SK-N-SH treated with all-trans-retinoic acid at 6 μM for 48 hours (cell line): Measurements from ENCODE around the gene CPXM2.

Source experiments
- ATAC-seq: fragments of 200-7000 bp; cut with Tn5 transposase; 3 replicates; pipeline ENCODE4 v1.9.1; 2020; ENCODE audit warnings: mild to moderate bottlenecking, moderate library complexity
- ARNTL ChIP-seq: fragments of 450-650 bp; formaldehyde crosslinking; IDR thresholded peaks from 2 replicates; pipeline ENCODE4 v1.5.0; 2020; ENCODE audit warnings: low read depth, mild to moderate bottlenecking, moderate library complexity, borderline replicate concordance
- BACH2 ChIP-seq: fragments of 250-450 bp; sonication (Bioruptor Pico); IDR thresholded peaks from 2 replicates; pipeline ENCODE4 v1.9.0; 2021; ENCODE audit warnings: mild to moderate bottlenecking, borderline replicate concordance
- CSDC2 ChIP-seq: fragments of 250-450 bp; sonication (Bioruptor Pico); IDR thresholded peaks from 2 replicates; pipeline ENCODE4 v1.5.0; 2020; ENCODE audit warnings: mild to moderate bottlenecking, moderate library complexity
- ESRRG ChIP-seq: fragments of 250-450 bp; sonication (Bioruptor Pico); IDR thresholded peaks from 2 replicates; pipeline ENCODE4 v1.6.1; 2021; ENCODE audit warnings: mild to moderate bottlenecking
- OSR1 ChIP-seq: fragments of 250-450 bp; sonication (Bioruptor Pico); IDR thresholded peaks from 2 replicates; pipeline ENCODE4 v1.8.0; 2022; ENCODE audit warnings: moderate library complexity, mild to moderate bottlenecking, inconsistent platforms
- PPARA ChIP-seq: fragments of 250-450 bp; sonication (Bioruptor Pico); IDR thresholded peaks from 2 replicates; pipeline ENCODE4 v1.5.0; 2020; ENCODE audit warnings: mild to moderate bottlenecking, borderline replicate concordance
- RARB ChIP-seq: fragments of 250-450 bp; sonication (Bioruptor Pico); IDR thresholded peaks from 2 replicates; pipeline ENCODE4 v1.8.0; 2021; ENCODE audit warnings: mild to moderate bottlenecking, moderate library complexity
- SNAI2 ChIP-seq: fragments of 250-450 bp; sonication (Bioruptor Pico); IDR thresholded peaks from 2 replicates; pipeline ENCODE4 v1.5.0; 2020; ENCODE audit warnings: mild to moderate bottlenecking, moderate library complexity
- TOX ChIP-seq: fragments of 250-450 bp; sonication (Bioruptor Pico); IDR thresholded peaks from 2 replicates; pipeline ENCODE4 v1.8.0; 2021; ENCODE audit warnings: mild to moderate bottlenecking, moderate library complexity, borderline replicate concordance
- ZC3H10 ChIP-seq: fragments of 250-450 bp; sonication (Bioruptor Pico); IDR thresholded peaks from 2 replicates; pipeline ENCODE4 v1.5.1; 2021; ENCODE audit warnings: mild to moderate bottlenecking, moderate library complexity
- ZFP3 ChIP-seq: fragments of 250-450 bp; sonication (Bioruptor Pico); IDR thresholded peaks from 2 replicates; pipeline ENCODE4 v1.5.0; 2020; ENCODE audit warnings: mild to moderate bottlenecking, moderate library complexity
- ZFP30 ChIP-seq: fragments of 450-650 bp; formaldehyde crosslinking; IDR thresholded peaks from 2 replicates; pipeline ENCODE4 v1.5.0; 2022; ENCODE audit warnings: mild to moderate bottlenecking, moderate library complexity
- ZNF565 ChIP-seq: fragments of 450-650 bp; formaldehyde crosslinking; conservative IDR thresholded peaks from 2 replicates; pipeline ENCODE4 v1.5.0; 2020; ENCODE audit warnings: low read depth, mild to moderate bottlenecking, moderate library complexity
- TF ChIP-seq, protein P1 (sequence below): fragments of 250-450 bp; sonication (Bioruptor Pico); IDR thresholded peaks from 2 replicates; pipeline ENCODE4 v1.8.0; 2021; ENCODE audit warnings: low read depth, mild to moderate bottlenecking, moderate library complexity, borderline replicate concordance
- TF ChIP-seq, protein P2 (sequence below): fragments of 250-450 bp; sonication (Bioruptor Pico); IDR thresholded peaks from 2 replicates; pipeline ENCODE4 v1.5.1; 2021; ENCODE audit warnings: mild to moderate bottlenecking, moderate library complexity
- TF ChIP-seq, protein P3 (sequence below): fragments of 250-450 bp; sonication (Bioruptor Pico); IDR thresholded peaks from 2 replicates; pipeline ENCODE4 v1.5.1; 2020; ENCODE audit warnings: low read depth, mild to moderate bottlenecking, moderate library complexity
- TF ChIP-seq, protein P4 (sequence below): fragments of 250-450 bp; sonication (Bioruptor Pico); IDR thresholded peaks from 2 replicates; pipeline ENCODE4 v1.8.0; 2020; ENCODE audit warnings: mild to moderate bottlenecking, moderate library complexity, borderline replicate concordance
- TF ChIP-seq, protein P5 (sequence below): fragments of 250-450 bp; sonication (Bioruptor Pico); IDR thresholded peaks from 2 replicates; pipeline ENCODE4 v1.5.0; 2020; ENCODE audit warnings: mild to moderate bottlenecking, moderate library complexity

CPXM2 gene

DNA sequence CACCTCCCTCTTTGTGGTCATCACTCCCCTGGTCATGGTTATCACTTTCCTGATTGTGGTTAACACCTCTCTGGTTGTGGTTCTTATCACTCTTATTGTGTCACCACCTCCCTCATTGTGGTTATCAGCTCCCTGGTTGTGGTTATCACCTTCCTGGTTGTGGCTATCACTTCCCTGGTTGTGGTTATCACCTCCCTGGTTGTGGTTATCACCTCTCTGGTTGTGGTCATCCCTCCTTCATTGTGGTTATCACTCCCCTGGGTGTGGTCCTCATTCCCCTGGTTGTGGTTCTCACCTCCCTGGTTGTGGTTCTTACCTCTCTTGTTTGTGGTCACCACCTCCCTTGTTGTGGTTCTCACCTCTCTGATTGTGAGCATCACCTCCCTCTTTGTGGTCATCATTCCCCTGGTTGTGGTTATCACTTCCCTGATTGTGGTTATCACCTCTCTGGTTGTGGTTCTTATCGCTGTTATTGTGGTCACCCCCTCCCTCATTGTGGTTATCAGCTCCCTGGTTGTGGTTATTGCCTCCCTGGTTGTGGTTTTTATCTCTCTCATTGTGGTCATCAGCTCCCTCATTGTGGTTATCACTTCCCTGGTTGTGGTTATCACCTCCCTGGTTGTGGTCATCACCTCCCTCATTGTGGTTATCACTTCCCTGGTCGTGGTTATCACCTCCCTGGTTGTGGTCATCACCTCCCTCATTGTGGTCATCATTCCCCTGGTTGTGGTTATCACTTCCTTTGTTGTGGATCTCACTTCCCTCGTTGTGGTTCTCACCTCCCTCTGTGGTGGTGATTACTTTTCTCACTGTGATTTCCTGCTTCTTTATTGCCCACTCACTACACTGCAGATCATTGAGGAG lies 118.7 kb downstream of the CPXM2 start:
- TF ChIP-seq BACH2 (CRISPR knock-in tag), result no peak
- TF ChIP-seq CSDC2 (CRISPR knock-in tag), result no peak
- no peak for TF ChIP-seq RARB (CRISPR knock-in tag)
- TF ChIP-seq, protein P1, sequence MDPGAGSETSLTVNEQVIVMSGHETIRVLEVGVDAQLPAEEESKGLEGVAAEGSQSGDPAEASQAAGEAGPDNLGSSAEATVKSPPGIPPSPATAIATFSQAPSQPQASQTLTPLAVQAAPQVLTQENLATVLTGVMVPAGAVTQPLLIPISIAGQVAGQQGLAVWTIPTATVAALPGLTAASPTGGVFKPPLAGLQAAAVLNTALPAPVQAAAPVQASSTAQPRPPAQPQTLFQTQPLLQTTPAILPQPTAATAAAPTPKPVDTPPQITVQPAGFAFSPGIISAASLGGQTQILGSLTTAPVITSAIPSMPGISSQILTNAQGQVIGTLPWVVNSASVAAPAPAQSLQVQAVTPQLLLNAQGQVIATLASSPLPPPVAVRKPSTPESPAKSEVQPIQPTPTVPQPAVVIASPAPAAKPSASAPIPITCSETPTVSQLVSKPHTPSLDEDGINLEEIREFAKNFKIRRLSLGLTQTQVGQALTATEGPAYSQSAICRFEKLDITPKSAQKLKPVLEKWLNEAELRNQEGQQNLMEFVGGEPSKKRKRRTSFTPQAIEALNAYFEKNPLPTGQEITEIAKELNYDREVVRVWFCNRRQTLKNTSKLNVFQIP (CRISPR knock-in tag), result no peak
- no peak for TF ChIP-seq ZFP3
- TF ChIP-seq, protein P2, sequence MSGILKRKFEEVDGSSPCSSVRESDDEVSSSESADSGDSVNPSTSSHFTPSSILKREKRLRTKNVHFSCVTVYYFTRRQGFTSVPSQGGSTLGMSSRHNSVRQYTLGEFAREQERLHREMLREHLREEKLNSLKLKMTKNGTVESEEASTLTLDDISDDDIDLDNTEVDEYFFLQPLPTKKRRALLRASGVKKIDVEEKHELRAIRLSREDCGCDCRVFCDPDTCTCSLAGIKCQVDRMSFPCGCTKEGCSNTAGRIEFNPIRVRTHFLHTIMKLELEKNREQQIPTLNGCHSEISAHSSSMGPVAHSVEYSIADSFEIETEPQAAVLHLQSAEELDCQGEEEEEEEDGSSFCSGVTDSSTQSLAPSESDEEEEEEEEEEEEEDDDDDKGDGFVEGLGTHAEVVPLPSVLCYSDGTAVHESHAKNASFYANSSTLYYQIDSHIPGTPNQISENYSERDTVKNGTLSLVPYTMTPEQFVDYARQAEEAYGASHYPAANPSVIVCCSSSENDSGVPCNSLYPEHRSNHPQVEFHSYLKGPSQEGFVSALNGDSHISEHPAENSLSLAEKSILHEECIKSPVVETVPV (CRISPR knock-in tag), result no peak
- TF ChIP-seq ZFP30 (CRISPR knock-in tag), result no peak
- TF ChIP-seq OSR1 (CRISPR knock-in tag), result no peak
- TF ChIP-seq TOX (CRISPR knock-in tag), result no peak
- TF ChIP-seq, protein P3, sequence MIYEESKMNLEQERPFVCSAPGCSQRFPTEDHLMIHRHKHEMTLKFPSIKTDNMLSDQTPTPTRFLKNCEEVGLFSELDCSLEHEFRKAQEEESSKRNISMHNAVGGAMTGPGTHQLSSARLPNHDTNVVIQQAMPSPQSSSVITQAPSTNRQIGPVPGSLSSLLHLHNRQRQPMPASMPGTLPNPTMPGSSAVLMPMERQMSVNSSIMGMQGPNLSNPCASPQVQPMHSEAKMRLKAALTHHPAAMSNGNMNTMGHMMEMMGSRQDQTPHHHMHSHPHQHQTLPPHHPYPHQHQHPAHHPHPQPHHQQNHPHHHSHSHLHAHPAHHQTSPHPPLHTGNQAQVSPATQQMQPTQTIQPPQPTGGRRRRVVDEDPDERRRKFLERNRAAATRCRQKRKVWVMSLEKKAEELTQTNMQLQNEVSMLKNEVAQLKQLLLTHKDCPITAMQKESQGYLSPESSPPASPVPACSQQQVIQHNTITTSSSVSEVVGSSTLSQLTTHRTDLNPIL (CRISPR knock-in tag), result no peak
- no peak for TF ChIP-seq SNAI2 (CRISPR knock-in tag)
- TF ChIP-seq, protein P4, sequence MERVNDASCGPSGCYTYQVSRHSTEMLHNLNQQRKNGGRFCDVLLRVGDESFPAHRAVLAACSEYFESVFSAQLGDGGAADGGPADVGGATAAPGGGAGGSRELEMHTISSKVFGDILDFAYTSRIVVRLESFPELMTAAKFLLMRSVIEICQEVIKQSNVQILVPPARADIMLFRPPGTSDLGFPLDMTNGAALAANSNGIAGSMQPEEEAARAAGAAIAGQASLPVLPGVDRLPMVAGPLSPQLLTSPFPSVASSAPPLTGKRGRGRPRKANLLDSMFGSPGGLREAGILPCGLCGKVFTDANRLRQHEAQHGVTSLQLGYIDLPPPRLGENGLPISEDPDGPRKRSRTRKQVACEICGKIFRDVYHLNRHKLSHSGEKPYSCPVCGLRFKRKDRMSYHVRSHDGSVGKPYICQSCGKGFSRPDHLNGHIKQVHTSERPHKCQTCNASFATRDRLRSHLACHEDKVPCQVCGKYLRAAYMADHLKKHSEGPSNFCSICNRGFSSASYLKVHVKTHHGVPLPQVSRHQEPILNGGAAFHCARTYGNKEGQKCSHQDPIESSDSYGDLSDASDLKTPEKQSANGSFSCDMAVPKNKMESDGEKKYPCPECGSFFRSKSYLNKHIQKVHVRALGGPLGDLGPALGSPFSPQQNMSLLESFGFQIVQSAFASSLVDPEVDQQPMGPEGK (CRISPR knock-in tag), result no peak
- TF ChIP-seq PPARA (CRISPR knock-in tag), result no peak
- TF ChIP-seq ARNTL (CRISPR knock-in tag), result no peak
- TF ChIP-seq ZNF565 (CRISPR knock-in tag), result no peak
- TF ChIP-seq, protein P5, sequence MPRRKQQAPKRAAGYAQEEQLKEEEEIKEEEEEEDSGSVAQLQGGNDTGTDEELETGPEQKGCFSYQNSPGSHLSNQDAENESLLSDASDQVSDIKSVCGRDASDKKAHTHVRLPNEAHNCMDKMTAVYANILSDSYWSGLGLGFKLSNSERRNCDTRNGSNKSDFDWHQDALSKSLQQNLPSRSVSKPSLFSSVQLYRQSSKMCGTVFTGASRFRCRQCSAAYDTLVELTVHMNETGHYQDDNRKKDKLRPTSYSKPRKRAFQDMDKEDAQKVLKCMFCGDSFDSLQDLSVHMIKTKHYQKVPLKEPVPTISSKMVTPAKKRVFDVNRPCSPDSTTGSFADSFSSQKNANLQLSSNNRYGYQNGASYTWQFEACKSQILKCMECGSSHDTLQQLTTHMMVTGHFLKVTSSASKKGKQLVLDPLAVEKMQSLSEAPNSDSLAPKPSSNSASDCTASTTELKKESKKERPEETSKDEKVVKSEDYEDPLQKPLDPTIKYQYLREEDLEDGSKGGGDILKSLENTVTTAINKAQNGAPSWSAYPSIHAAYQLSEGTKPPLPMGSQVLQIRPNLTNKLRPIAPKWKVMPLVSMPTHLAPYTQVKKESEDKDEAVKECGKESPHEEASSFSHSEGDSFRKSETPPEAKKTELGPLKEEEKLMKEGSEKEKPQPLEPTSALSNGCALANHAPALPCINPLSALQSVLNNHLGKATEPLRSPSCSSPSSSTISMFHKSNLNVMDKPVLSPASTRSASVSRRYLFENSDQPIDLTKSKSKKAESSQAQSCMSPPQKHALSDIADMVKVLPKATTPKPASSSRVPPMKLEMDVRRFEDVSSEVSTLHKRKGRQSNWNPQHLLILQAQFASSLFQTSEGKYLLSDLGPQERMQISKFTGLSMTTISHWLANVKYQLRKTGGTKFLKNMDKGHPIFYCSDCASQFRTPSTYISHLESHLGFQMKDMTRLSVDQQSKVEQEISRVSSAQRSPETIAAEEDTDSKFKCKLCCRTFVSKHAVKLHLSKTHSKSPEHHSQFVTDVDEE (CRISPR knock-in tag), result no peak
- no peak for ATAC-seq

DNA sequence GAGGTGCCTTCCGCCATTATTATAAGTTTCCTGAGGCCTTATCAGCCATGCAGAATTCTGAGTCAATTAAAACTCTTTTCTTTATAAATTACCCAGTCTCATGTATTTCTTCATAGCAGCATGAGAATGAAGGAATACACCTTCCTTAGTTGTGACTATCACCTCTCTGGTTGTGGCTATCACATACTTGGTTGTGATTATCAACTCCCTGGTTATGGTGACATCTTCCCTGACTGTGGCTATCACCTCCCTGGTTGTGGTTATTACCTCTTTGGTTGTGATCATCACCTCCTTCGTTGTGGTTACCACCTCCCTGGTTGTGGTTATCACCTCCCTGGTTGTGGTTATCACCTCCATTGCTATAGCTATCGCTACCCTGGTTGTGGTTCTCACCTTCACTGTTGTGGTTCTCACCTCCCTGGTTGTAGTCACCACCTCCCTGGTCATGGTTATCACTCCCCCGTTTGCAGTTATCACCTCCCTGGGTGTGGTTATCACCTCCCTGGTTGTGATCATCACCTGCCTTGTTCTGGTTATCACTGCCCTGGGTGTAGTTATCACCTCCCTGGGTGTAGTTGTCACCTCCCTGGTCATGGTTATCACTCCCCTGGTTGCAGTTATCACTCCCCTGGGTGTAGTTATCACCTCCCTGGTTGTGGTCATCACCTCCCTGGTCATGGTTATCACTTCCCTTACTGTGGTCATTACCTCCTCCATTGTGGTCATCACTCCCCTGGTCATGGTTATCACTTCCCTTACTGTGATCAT lies 119.5 kb downstream of the CPXM2 start:
- ATAC-seq, result no peak
- TF ChIP-seq, protein P2 (CRISPR knock-in tag), result no peak
- no peak for TF ChIP-seq PPARA (CRISPR knock-in tag)
- TF ChIP-seq ZFP30 (CRISPR knock-in tag), result no peak
- no peak for TF ChIP-seq BACH2 (CRISPR knock-in tag)
- TF ChIP-seq ZNF565 (CRISPR knock-in tag), result no peak
- TF ChIP-seq ZC3H10 (CRISPR knock-in tag), result no peak
- TF ChIP-seq, protein P4 (CRISPR knock-in tag), result no peak
- TF ChIP-seq ESRRG (CRISPR knock-in tag), result no peak
- TF ChIP-seq OSR1 (CRISPR knock-in tag), result no peak
- no peak for TF ChIP-seq CSDC2 (CRISPR knock-in tag)
- TF ChIP-seq, protein P3 (CRISPR knock-in tag), result no peak
- no peak for TF ChIP-seq RARB (CRISPR knock-in tag)
- no peak for TF ChIP-seq ZFP3
